ENCODE measurements around the gene ZNF408. TPM values are rescaled to one million over a fixed set of nuclear protein-coding genes. Genes with fewer than 3 reads are reported as not detected.

The ZNF408 gene
- total and polyA plus RNA-seq, 2 of the 13 experiments (the other 11 are each of a cell fraction or from before 2014, with no cell fraction given): 11.2 to 12.5 TPM

DNA sequence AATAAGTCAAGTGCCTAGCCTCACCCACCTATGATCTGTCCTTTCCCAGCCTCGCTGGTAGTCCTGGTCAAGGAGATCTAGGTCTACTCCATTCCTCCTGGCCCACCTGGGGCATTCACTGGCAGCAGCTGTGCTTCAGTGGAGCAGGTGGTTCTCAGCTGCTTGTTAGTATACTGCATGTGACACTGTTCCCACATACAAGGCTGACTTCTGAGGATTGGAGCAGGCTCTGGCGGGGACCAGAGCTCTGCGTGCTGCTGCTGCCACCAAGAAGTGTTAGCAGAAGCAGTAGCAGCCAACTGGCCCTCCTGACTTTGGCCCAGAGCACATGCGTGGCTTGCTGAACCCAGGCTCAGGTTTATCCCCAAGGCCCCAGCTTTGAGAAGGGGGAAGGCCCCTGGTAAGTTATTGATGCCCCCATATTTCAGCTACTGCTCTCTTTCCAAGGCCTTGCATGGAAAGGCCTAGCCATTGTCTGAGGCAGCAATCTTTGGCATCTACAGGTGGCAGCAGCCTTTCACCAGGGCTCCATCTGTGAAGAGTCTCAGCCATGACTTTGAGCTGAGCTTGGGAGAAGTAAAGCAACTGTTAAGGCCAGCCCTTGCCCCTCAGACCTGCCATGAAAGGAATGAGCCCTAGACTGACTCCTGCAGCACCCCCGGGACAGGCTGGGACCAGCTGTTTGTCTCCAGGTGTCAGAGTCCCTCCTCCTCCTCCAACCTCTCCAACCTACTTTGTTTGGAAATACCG, 26.9 kb upstream of the ZNF408 start (continued):
- TF ChIP-seq, protein P1, sequence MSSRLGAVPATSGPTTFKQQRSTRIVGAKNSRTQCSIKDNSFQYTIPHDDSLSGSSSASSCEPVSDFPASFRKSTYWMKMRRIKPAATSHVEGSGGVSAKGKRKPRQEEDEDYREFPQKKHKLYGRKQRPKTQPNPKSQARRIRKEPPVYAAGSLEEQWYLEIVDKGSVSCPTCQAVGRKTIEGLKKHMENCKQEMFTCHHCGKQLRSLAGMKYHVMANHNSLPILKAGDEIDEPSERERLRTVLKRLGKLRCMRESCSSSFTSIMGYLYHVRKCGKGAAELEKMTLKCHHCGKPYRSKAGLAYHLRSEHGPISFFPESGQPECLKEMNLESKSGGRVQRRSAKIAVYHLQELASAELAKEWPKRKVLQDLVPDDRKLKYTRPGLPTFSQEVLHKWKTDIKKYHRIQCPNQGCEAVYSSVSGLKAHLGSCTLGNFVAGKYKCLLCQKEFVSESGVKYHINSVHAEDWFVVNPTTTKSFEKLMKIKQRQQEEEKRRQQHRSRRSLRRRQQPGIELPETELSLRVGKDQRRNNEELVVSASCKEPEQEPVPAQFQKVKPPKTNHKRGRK (CRISPR knock-in tag; IDR thresholded peaks at IDR 0.05): no peak
- TF ChIP-seq, protein P2, sequence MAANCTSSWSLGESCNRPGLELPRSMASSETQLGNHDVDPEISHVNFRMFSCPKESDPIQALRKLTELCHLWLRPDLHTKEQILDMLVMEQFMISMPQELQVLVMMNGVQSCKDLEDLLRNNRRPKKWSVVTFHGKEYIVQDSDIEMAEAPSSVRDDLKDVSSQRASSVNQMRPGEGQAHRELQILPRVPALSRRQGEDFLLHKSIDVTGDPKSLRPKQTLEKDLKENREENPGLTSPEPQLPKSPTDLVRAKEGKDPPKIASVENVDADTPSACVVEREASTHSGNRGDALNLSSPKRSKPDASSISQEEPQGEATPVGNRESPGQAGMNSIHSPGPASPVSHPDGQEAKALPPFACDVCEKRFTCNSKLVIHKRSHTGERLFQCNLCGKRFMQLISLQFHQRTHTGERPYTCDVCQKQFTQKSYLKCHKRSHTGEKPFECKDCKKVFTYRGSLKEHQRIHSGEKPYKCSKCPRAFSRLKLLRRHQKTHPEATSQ (CRISPR knock-in tag; IDR thresholded peaks at IDR 0.05; ENCODE audit: borderline replicate concordance): no peak
- TF ChIP-seq, protein P3, sequence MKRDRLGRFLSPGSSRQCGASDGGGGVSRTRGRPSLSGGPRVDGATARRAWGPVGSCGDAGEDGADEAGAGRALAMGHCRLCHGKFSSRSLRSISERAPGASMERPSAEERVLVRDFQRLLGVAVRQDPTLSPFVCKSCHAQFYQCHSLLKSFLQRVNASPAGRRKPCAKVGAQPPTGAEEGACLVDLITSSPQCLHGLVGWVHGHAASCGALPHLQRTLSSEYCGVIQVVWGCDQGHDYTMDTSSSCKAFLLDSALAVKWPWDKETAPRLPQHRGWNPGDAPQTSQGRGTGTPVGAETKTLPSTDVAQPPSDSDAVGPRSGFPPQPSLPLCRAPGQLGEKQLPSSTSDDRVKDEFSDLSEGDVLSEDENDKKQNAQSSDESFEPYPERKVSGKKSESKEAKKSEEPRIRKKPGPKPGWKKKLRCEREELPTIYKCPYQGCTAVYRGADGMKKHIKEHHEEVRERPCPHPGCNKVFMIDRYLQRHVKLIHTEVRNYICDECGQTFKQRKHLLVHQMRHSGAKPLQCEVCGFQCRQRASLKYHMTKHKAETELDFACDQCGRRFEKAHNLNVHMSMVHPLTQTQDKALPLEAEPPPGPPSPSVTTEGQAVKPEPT (CRISPR knock-in tag; IDR thresholded peaks at IDR 0.05; ENCODE audit: low read depth): no peak
- TF ChIP-seq, protein P4, sequence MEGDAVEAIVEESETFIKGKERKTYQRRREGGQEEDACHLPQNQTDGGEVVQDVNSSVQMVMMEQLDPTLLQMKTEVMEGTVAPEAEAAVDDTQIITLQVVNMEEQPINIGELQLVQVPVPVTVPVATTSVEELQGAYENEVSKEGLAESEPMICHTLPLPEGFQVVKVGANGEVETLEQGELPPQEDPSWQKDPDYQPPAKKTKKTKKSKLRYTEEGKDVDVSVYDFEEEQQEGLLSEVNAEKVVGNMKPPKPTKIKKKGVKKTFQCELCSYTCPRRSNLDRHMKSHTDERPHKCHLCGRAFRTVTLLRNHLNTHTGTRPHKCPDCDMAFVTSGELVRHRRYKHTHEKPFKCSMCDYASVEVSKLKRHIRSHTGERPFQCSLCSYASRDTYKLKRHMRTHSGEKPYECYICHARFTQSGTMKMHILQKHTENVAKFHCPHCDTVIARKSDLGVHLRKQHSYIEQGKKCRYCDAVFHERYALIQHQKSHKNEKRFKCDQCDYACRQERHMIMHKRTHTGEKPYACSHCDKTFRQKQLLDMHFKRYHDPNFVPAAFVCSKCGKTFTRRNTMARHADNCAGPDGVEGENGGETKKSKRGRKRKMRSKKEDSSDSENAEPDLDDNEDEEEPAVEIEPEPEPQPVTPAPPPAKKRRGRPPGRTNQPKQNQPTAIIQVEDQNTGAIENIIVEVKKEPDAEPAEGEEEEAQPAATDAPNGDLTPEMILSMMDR (CRISPR knock-in tag; IDR thresholded peaks at IDR 0.05): peak; percentile 14; the same call in 1 of the 2 replicates
- no peak for TF ChIP-seq ZNF878 (CRISPR knock-in tag; IDR thresholded peaks at IDR 0.05)
